K562 (cell line): ENCODE measurements around the gene OPRL1. TPM values are rescaled to one million over a fixed set of nuclear protein-coding genes. Genes with fewer than 3 reads are reported as not detected.
A peak's percentile ranks its signal among the peaks of the same experiment; 100 is the strongest.

Experiments
- CBFA2T3 ChIP-seq: fragments of 450-650 bp; IDR thresholded peaks from 2 replicates; pipeline ENCODE4 v1.6.1; 2017
- DLX4 ChIP-seq: fragments of 250-450 bp; sonication (Bioruptor Pico); IDR thresholded peaks from 2 replicates; pipeline ENCODE4 v1.6.1; 2021; ENCODE audit warnings: mild to moderate bottlenecking
- E2F8 ChIP-seq: fragments of 450-650 bp; IDR thresholded peaks from 2 replicates; pipeline ENCODE4 v1.7.1; 2018; ENCODE audit warnings: mild to moderate bottlenecking, low read depth; ENCODE audit not compliant: partially characterized antibody
- FOXP1 ChIP-seq: sonication (generic); formaldehyde crosslinking; IDR thresholded peaks from 2 replicates; pipeline ENCODE4 v1.8.0; 2022; ENCODE audit warnings: mild to moderate bottlenecking, missing genetic modification reagents
- HMG20A ChIP-seq: fragments of 450-650 bp; formaldehyde crosslinking; conservative IDR thresholded peaks from 2 replicates; pipeline ENCODE4 v1.4.0; 2020; ENCODE audit warnings: mild to moderate bottlenecking, mixed read lengths
- HMG20B ChIP-seq: fragments of 250-450 bp; sonication (Bioruptor Pico); IDR thresholded peaks from 2 replicates; pipeline ENCODE4 v1.5.0; 2021; ENCODE audit warnings: mild to moderate bottlenecking
- MXI1 ChIP-seq: IDR thresholded peaks from 2 replicates; pipeline ENCODE4 v1.6.1; 2011; ENCODE audit warnings: low read depth, mild to moderate bottlenecking, improper control_type of control experiment, low read length
- NFYB ChIP-seq: IDR thresholded peaks from 2 replicates; pipeline ENCODE4 v1.6.1; 2011; ENCODE audit warnings: mild to moderate bottlenecking, moderate library complexity; ENCODE audit not compliant: insufficient read length; ENCODE audit errors: extremely low read depth
- RB1 ChIP-seq: fragments of 450-650 bp; IDR thresholded peaks from 2 replicates; pipeline ENCODE4 v1.6.1; 2017; ENCODE audit warnings: low read depth, mild to moderate bottlenecking
- SFPQ ChIP-seq: fragments of 200-400 bp; formaldehyde crosslinking; IDR thresholded peaks from 2 replicates; pipeline ENCODE4 v1.6.1; 2017; ENCODE audit warnings: mild to moderate bottlenecking, low read depth, low read length, moderate library complexity
- SIX5 ChIP-seq, 2 experiments: IDR thresholded peaks; 2 replicates each; pipeline ENCODE4 v1.6.1; 2011; ENCODE audit warnings: low read length in 2 of 2, borderline replicate concordance in 1 of 2, low read depth in 1 of 2, mild to moderate bottlenecking in 1 of 2, moderate library complexity in 1 of 2; ENCODE audit not compliant: insufficient read depth in 1 of 2
- SMARCA4 ChIP-seq: fragments of 450-650 bp; IDR thresholded peaks from 2 replicates; pipeline ENCODE4 v1.6.1; 2016
- SMARCB1 ChIP-seq: IDR thresholded peaks from 2 replicates; pipeline ENCODE4 v1.6.1; 2011; ENCODE audit warnings: improper control_type of control experiment, low read depth; ENCODE audit not compliant: insufficient read length
- SRSF7 ChIP-seq: fragments of 200-400 bp; formaldehyde crosslinking; optimal IDR thresholded peaks from 2 replicates; pipeline ENCODE3; 2017; ENCODE audit warnings: mild to moderate bottlenecking, low read depth, low read length
- TAL1 ChIP-seq: fragments of 450-650 bp; IDR thresholded peaks from 2 replicates; pipeline ENCODE4 v1.6.1; 2016; ENCODE audit warnings: mild to moderate bottlenecking
- TFE3 ChIP-seq: fragments of 450-650 bp; formaldehyde crosslinking; IDR thresholded peaks from 2 replicates; pipeline ENCODE4 v1.4.0; 2020; ENCODE audit warnings: mild to moderate bottlenecking, mixed read lengths
- ZNF140 ChIP-seq: fragments of 250-450 bp; sonication (Bioruptor Pico); IDR thresholded peaks from 2 replicates; pipeline ENCODE4 v1.8.0; 2021; ENCODE audit warnings: moderate library complexity, mild to moderate bottlenecking, inconsistent platforms
- ZNF263 ChIP-seq: sonication (generic); formaldehyde crosslinking; IDR thresholded peaks from 2 replicates; pipeline ENCODE4 v1.8.0; 2022; ENCODE audit warnings: mild to moderate bottlenecking, missing genetic modification reagents, borderline replicate concordance
- ZNF3 ChIP-seq: fragments of 250-450 bp; sonication (Bioruptor Pico); IDR thresholded peaks from 2 replicates; pipeline ENCODE4 v1.5.0; 2021; ENCODE audit warnings: mild to moderate bottlenecking, moderate library complexity
- ZNF408 ChIP-seq: fragments of 250-450 bp; sonication (Bioruptor Pico); IDR thresholded peaks from 2 replicates; pipeline ENCODE4 v1.4.0; 2020; ENCODE audit warnings: low read depth, mild to moderate bottlenecking, moderate library complexity
- ZNF445 ChIP-seq: fragments of 250-450 bp; sonication (Bioruptor Pico); IDR thresholded peaks from 2 replicates; pipeline ENCODE4 v1.4.0; 2020; ENCODE audit warnings: low read depth, mild to moderate bottlenecking, moderate library complexity
- polyA plus RNA-seq, 8 experiments: library from polyadenylated mRNA; depleted of rRNA in 4 of 8; stranded (reverse) in 5 of 8; unstranded in 3 of 8; fragments of >200 nt; fragmentation: Nextera tagmentation in 2 of 8; fragmentation: Illumina TruSeq in 1 of 8; extraction: Ambion mirVana in 2 of 8; extraction: Trizol in 1 of 8; gene quantifications; 2 replicates each; pipeline versions ENCODE4 v1.2.1 to v1.2.3, GENCODE V29; 2011 to 2014; ENCODE audit warnings: inconsistent platforms in 1 of 8, missing spikeins in 1 of 8
- total RNA-seq, 7 experiments: library from RNA; depleted of rRNA in 6 of 7; stranded (reverse); fragments of >200 nt in 6 of 7; fragmentation: Illumina TruSeq in 2 of 7; extraction: Trizol in 2 of 7; gene quantifications; 2 replicates each; pipeline versions ENCODE4 v1.2.1 to v1.2.3, GENCODE V29; 2011 to 2021; ENCODE audit warnings: low replicate concordance in 1 of 7

Gene OPRL1
- total and polyA plus RNA-seq, 9 of the 15 experiments (the other 6 are each of a cell fraction or from before 2014, with no cell fraction given) = 0.06 to 0.33 (median 0.11) TPM; not detected in 2

GRCh38 chr20:64042054-64042781 lies 37.7 kb upstream of the OPRL1 start (continued):
- TF ChIP-seq SFPQ (no peak), SMARCA4 (peak; percentile 55; the same call in 1 of the 2 replicates), HMG20B (CRISPR knock-in tag) (no peak), FOXP1 (no peak), MXI1 (no peak), RB1 (peak; percentile 44; the same call in 1 of the 2 replicates), HMG20A (CRISPR knock-in tag) (no peak), DLX4 (CRISPR knock-in tag) (no peak), SIX5 (IDR thresholded peaks at IDR 0.05; ENCODE audit: borderline replicate concordance in 1 of 2, insufficient read depth in 1 of 2, low read depth in 1 of 2, low read length in 2 of 2) (no peak), E2F8 (no peak), CBFA2T3 (peak; percentile 76), ZNF140 (CRISPR knock-in tag) (no peak), TAL1 (peak; percentile 48), SRSF7 (no peak), ZNF408 (CRISPR knock-in tag) (no peak), NFYB (no peak), ZNF263 (CRISPR knock-in tag) (no peak), ZNF3 (CRISPR knock-in tag) (no peak), ZNF445 (CRISPR knock-in tag) (no peak), TFE3 (CRISPR knock-in tag) (no peak), SMARCB1 (no peak)
